GM15510 (cell line): ENCODE results near the gene RPUSD2.
A peak's percentile ranks its signal among the peaks of the same experiment; 100 is the strongest.

Source experiments
- POLR2A ChIP-seq: IDR thresholded peaks from 3 replicates; pipeline ENCODE4 v1.6.1; 2011; ENCODE audit warnings: borderline replicate concordance; ENCODE audit not compliant: insufficient read length; ENCODE audit errors: extremely low read depth

The RPUSD2 gene

GRCh38 chr15:40569129-40569953 lies at the start of gene RPUSD2:
TSS of gene RPUSD2 (plus strand) at chr15:40569299. CDS start at chr15:40569338, 39 bp downstream.
- peak; percentile 87 for TF ChIP-seq POLR2A

- no peak for TF ChIP-seq POLR2A
Observed at GRCh38 chr15:40523611-40524010, 45.5 kb upstream of the RPUSD2 start.

- TF ChIP-seq POLR2A: no peak
Observed at GRCh38 chr15:40525855-40526254, 43.2 kb upstream of the RPUSD2 start.

- TF ChIP-seq POLR2A: no peak
Observed at GRCh38 chr15:40528801-40529200, 40.3 kb upstream of the RPUSD2 start.

GRCh38 chr15:40533763-40534364 lies 35.2 kb upstream of the RPUSD2 start:
- no peak for TF ChIP-seq POLR2A

GRCh38 chr15:40534371-40534770 lies 34.7 kb upstream of the RPUSD2 start:
- TF ChIP-seq POLR2A: no peak

- TF ChIP-seq POLR2A: no peak
Observed at GRCh38 chr15:40536501-40536900, 32.6 kb upstream of the RPUSD2 start.

- no peak for TF ChIP-seq POLR2A
Observed at GRCh38 chr15:40538976-40539375, 30.1 kb upstream of the RPUSD2 start.

GRCh38 chr15:40543082-40543481 lies 26.0 kb upstream of the RPUSD2 start:
- no peak for TF ChIP-seq POLR2A

GRCh38 chr15:40543631-40544294 lies 25.3 kb upstream of the RPUSD2 start:
- no peak for TF ChIP-seq POLR2A

- no peak for TF ChIP-seq POLR2A
Observed at GRCh38 chr15:40545457-40545856, 23.6 kb upstream of the RPUSD2 start.

GRCh38 chr15:40548610-40549009 lies 20.5 kb upstream of the RPUSD2 start:
- TF ChIP-seq POLR2A: no peak

- no peak for TF ChIP-seq POLR2A
Observed at GRCh38 chr15:40549894-40550293, 19.2 kb upstream of the RPUSD2 start.

GRCh38 chr15:40550341-40551037 lies 18.6 kb upstream of the RPUSD2 start:
- no peak for TF ChIP-seq POLR2A

- TF ChIP-seq POLR2A: no peak
Observed at GRCh38 chr15:40554161-40554525, 15.0 kb upstream of the RPUSD2 start.
